ENCODE data around the gene TRAF3IP1. TPM values are rescaled to one million over a fixed set of nuclear protein-coding genes. Genes with fewer than 3 reads are reported as not detected.
A peak's percentile ranks its signal among the peaks of the same experiment; 100 is the strongest.

The TRAF3IP1 gene
- polyA plus RNA-seq, 3 donors = 1.2 to 1.5 (median 1.5) TPM

DNA sequence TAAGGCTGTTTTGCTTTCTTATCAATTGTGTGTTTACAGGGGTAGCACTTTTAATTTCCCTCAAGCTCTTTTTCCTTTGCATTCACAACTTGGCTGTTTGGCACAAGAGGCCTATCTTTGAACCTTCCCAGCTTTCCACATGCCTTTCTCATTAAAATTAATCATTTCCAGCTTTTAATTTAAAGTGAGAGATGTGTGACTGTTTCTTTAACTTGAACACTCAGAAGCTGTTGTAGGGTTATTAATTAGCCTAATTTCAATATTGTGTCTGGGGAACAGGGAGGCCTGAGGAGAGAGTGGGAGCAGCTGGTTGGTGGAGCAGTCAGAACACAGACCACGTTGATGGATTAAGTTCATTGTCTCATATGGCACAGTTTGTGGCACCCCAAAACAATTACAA is 111.1 kb downstream of the TRAF3IP1 start:
- H3K9me3 Mint-ChIP-seq = peaks cover 0 to 2% (median 0%) of the 10 kb centered on the region in 7 donors
- peaks cover 22 to 52% of the 10 kb centered on the region in 2 donors for H3K36me3 ChIP-seq (replicated peaks in 1 of 2; ENCODE audit: control insufficient read depth in 1 of 2, insufficient read depth in 2 of 2, low read length in 2 of 2)
- H3K4me1 ChIP-seq (ENCODE audit: control insufficient read depth in 1 of 2, insufficient read depth in 2 of 2, low read length in 2 of 2) = peaks cover 35 to 41% of the 10 kb centered on the region in 2 donors
- H3K4me2 ChIP-seq (replicated peaks; ENCODE audit: extremely low read depth, low read length, poor library complexity, severe bottlenecking) = no peak overlapping the region
- peaks cover 66% of the 10 kb centered on the region for H3K4me1 Mint-ChIP-seq
- TF ChIP-seq, protein P1, sequence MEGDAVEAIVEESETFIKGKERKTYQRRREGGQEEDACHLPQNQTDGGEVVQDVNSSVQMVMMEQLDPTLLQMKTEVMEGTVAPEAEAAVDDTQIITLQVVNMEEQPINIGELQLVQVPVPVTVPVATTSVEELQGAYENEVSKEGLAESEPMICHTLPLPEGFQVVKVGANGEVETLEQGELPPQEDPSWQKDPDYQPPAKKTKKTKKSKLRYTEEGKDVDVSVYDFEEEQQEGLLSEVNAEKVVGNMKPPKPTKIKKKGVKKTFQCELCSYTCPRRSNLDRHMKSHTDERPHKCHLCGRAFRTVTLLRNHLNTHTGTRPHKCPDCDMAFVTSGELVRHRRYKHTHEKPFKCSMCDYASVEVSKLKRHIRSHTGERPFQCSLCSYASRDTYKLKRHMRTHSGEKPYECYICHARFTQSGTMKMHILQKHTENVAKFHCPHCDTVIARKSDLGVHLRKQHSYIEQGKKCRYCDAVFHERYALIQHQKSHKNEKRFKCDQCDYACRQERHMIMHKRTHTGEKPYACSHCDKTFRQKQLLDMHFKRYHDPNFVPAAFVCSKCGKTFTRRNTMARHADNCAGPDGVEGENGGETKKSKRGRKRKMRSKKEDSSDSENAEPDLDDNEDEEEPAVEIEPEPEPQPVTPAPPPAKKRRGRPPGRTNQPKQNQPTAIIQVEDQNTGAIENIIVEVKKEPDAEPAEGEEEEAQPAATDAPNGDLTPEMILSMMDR (IDR thresholded peaks at IDR 0.05) = no peak
- H3K27me3 Mint-ChIP-seq (ENCODE audit: low read depth in 3 of 3) = peaks cover 0 to 2% (median 0%) of the 10 kb centered on the region in 3 donors
- H4K20me1 ChIP-seq (ENCODE audit: insufficient read depth, low read length) = peaks cover 70% of the 10 kb centered on the region
- H3K79me2 ChIP-seq (ENCODE audit: insufficient read depth, low read length) = peaks cover 96% of the 10 kb centered on the region
- no peak overlapping the region for H2AFZ ChIP-seq (ENCODE audit: insufficient read depth, low read depth, low read length, poor library complexity, severe bottlenecking)
- intact Hi-C loops (cut with micrococcal nuclease) = no loop called here
- peaks cover 41 to 48% of the 10 kb centered on the region in 2 donors for H3K36me3 Mint-ChIP-seq
- peak overlapping the region in 1 of 7 donors; percentile 12 for H3K27ac Mint-ChIP-seq
- H3K27me3 ChIP-seq (ENCODE audit: control insufficient read depth in 2 of 2, insufficient read depth in 2 of 2, low read length in 2 of 2) = no peaks in the 10 kb centered on the region
- H3K9me3 ChIP-seq (replicated peaks in 1 of 2; ENCODE audit: control insufficient read depth in 1 of 2, insufficient read depth in 1 of 2, low read length in 2 of 2) = no peaks in the 10 kb centered on the region
- no peak overlapping the region for H3K27ac ChIP-seq (ENCODE audit: low read depth in 1 of 2, low read length in 2 of 2)
- no peak for DNase-seq
- no CpG with 5 or more reads among the region's 1 CpG for WGBS (ENCODE audit: insufficient coverage)
- no peak overlapping the region for H3K4me3 ChIP-seq (replicated peaks in 1 of 3; ENCODE audit: low read depth in 2 of 3, low read length in 3 of 3)
- no peak overlapping the region for H3K4me3 Mint-ChIP-seq
- no peak overlapping the region for H3K9ac ChIP-seq (ENCODE audit: insufficient read depth, low read length, poor library complexity, severe bottlenecking)

DNA sequence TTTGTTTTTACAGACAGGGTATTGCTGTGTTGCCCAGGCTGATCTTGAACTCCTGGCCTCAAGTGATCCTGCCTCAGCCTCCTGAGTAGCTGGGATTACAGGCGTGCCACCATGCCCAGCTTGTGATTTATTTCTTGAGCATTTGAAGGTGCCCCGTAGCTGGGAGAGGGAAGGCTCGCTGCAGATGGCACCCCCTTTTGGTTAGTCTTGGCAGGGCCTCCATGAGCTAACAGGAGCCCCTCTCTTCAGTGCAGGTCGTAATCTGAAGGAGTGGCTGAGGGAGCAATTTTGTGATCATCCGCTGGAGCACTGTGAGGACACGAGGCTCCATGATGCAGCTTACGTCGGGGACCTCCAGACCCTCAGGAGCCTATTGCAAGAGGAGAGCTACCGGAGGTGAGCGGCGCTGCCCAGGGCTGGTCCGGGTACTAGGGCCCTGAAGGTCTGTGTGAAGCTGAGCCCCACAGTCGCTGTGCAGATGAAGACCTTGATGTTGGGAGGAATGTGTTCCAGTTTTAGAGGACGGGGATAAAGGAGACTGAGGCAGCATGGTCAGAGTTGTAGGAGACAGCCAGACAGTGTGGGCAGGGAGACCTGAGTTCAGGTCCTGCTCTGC is 113.1 kb downstream of the TRAF3IP1 start:
- Mint-ChIP-seq H3K27me3 (ENCODE audit: low read depth in 3 of 3) (no peaks in the 10 kb centered on the region), H3K4me1 (peaks cover 53% of the 10 kb centered on the region), H3K4me3 (no peak overlapping the region), H3K36me3 (peaks cover 55 to 67% of the 10 kb centered on the region in 2 donors), H3K9me3 (peaks cover 0 to 2% (median 0%) of the 10 kb centered on the region in 7 donors), H3K27ac (peak overlapping the region in 2 of 7 donors; percentile 37 to 46)
- no peaks in the 10 kb centered on the region for H3K27me3 ChIP-seq (ENCODE audit: control insufficient read depth in 2 of 2, insufficient read depth in 2 of 2, low read length in 2 of 2)
- peak overlapping the region in 1 of 2 donors; percentile 34 for H3K27ac ChIP-seq (ENCODE audit: low read depth in 1 of 2, low read length in 2 of 2)
- H3K9me3 ChIP-seq (replicated peaks in 1 of 2; ENCODE audit: control insufficient read depth in 1 of 2, insufficient read depth in 1 of 2, low read length in 2 of 2) = no peaks in the 10 kb centered on the region
- TF ChIP-seq, protein P1 (IDR thresholded peaks at IDR 0.05) = no peak
- peaks cover 98% of the 10 kb centered on the region for H3K79me2 ChIP-seq (ENCODE audit: insufficient read depth, low read length)
- 94% methylated on average over 14 of the region's 14 CpGs for WGBS (ENCODE audit: insufficient coverage)
- DNase-seq = no peak
- peaks cover 33 to 72% of the 10 kb centered on the region in 2 donors for H3K36me3 ChIP-seq (replicated peaks in 1 of 2; ENCODE audit: control insufficient read depth in 1 of 2, insufficient read depth in 2 of 2, low read length in 2 of 2)
- H4K20me1 ChIP-seq (ENCODE audit: insufficient read depth, low read length) = peaks cover 78% of the 10 kb centered on the region
- no peak overlapping the region for H3K4me2 ChIP-seq (replicated peaks; ENCODE audit: extremely low read depth, low read length, poor library complexity, severe bottlenecking)
- peaks cover 25 to 27% of the 10 kb centered on the region in 2 donors for H3K4me1 ChIP-seq (ENCODE audit: control insufficient read depth in 1 of 2, insufficient read depth in 2 of 2, low read length in 2 of 2)
- intact Hi-C loops (cut with micrococcal nuclease) = no loop called here
- no peak overlapping the region for H2AFZ ChIP-seq (ENCODE audit: insufficient read depth, low read depth, low read length, poor library complexity, severe bottlenecking)
- no peak overlapping the region for H3K4me3 ChIP-seq (replicated peaks in 1 of 3; ENCODE audit: low read depth in 2 of 3, low read length in 3 of 3)
- H3K9ac ChIP-seq (ENCODE audit: insufficient read depth, low read length, poor library complexity, severe bottlenecking) = no peak overlapping the region

Data from CD14-positive monocyte (primary cell).